IMR-90 (cell line): ENCODE results near the gene ALDH1A1. TPM values are rescaled to one million over a fixed set of nuclear protein-coding genes. Genes with fewer than 3 reads are reported as not detected.

ENCODE experiments used
- ATAC-seq: fragments of 200-7000 bp; cut with Tn5 transposase; 2 replicates; pipeline ENCODE4 v1.9.1; 2020; ENCODE audit warnings: low read depth, mild to moderate bottlenecking, moderate library complexity
- BruUV-seq: library from RNA; stranded (reverse); fragments of 400-500 nt; replicated peaks from 2 replicates; lab custom pipeline; 2021; lab: Mats Ljungman, UMichigan
- CTCF ChIA-PET: fragments of 300-600 bp; formaldehyde crosslinking; extraction: SDS; loops from one replicate; lab custom pipeline; 2021; ENCODE audit warnings: antibody characterized with exemption; lab: Yijun Ruan, JAX
- POLR2A ChIA-PET: fragments of 300-600 bp; sonication (Branson Sonifier 250); formaldehyde crosslinking; loops from one replicate; lab custom pipeline; 2022; ENCODE audit warnings: antibody characterized with exemption; ENCODE audit not compliant: unreplicated experiment; lab: Charles Lee
- DNase-seq: peaks from one replicate; pipeline ENCODE4 v3.0.0; 2013
- H2AFZ ChIP-seq: replicated peaks from 2 replicates; pipeline ENCODE3; 2013; ENCODE audit warnings: low read length, mild to moderate bottlenecking; ENCODE audit not compliant: poor library complexity
- H2AK5ac ChIP-seq: 2 replicates; pipeline ENCODE4 v1.6.1; 2013; ENCODE audit warnings: low read depth, low read length, inconsistent platforms
- H2AK9ac ChIP-seq: replicated peaks from 2 replicates; pipeline ENCODE3; 2013; ENCODE audit warnings: mild to moderate bottlenecking, low read depth, low read length, moderate library complexity; ENCODE audit not compliant: poor library complexity
- H2BK120ac ChIP-seq: 2 replicates; pipeline ENCODE4 v1.6.1; 2013; ENCODE audit warnings: low read depth, low read length, inconsistent platforms
- H2BK15ac ChIP-seq: 3 replicates; pipeline ENCODE4 v1.6.1; 2013; ENCODE audit warnings: low read depth, low read length, inconsistent platforms
- H2BK20ac ChIP-seq: 2 replicates; pipeline ENCODE4 v1.6.1; 2013; ENCODE audit warnings: low read depth, mild to moderate bottlenecking, inconsistent platforms, low read length, moderate library complexity
- H2BK5ac ChIP-seq: 2 replicates; pipeline ENCODE4 v1.6.1; 2013; ENCODE audit warnings: mild to moderate bottlenecking, low read depth, low read length, inconsistent platforms; ENCODE audit not compliant: poor library complexity, severe bottlenecking
- H3K14ac ChIP-seq: replicated peaks from 2 replicates; pipeline ENCODE4 v1.6.1; 2013; ENCODE audit warnings: low read depth, low read length, inconsistent platforms
- H3K18ac ChIP-seq: 2 replicates; pipeline ENCODE4 v1.6.1; 2013; ENCODE audit warnings: low read depth, low read length, control low read depth
- H3K23ac ChIP-seq: 2 replicates; pipeline ENCODE4 v1.6.1; 2013; ENCODE audit warnings: low read depth, low read length, inconsistent platforms
- H3K27ac ChIP-seq: 2 replicates; pipeline ENCODE4 v1.5.1; 2013; ENCODE audit warnings: mild to moderate bottlenecking, control low read depth, low read length; ENCODE audit not compliant: insufficient read depth
- H3K27me3 ChIP-seq: 2 replicates; pipeline ENCODE4 v1.6.1; 2013; ENCODE audit warnings: low read length; ENCODE audit not compliant: control insufficient read depth, insufficient read depth
- H3K36me3 ChIP-seq: 2 replicates; pipeline ENCODE4 v1.6.1; 2013; ENCODE audit warnings: low read length, mixed read lengths; ENCODE audit not compliant: control insufficient read depth, insufficient read depth
- H3K4ac ChIP-seq: 2 replicates; pipeline ENCODE4 v1.6.1; 2013; ENCODE audit warnings: low read depth, low read length, inconsistent platforms
- H3K4me1 ChIP-seq: 2 replicates; pipeline ENCODE4 v1.6.1; 2013; ENCODE audit warnings: low read length, mixed read lengths; ENCODE audit not compliant: control insufficient read depth, insufficient read depth
- H3K4me2 ChIP-seq: 2 replicates; pipeline ENCODE4 v1.6.1; 2013; ENCODE audit warnings: low read depth, mild to moderate bottlenecking, control low read depth, low read length, moderate library complexity
- H3K4me3 ChIP-seq: 2 replicates; pipeline ENCODE4 v1.5.1; 2013; ENCODE audit warnings: low read depth, mild to moderate bottlenecking, control low read depth, low read length, moderate library complexity; ENCODE audit not compliant: insufficient read depth
- H3K56ac ChIP-seq: 2 replicates; pipeline ENCODE4 v1.6.1; 2013; ENCODE audit warnings: low read length, inconsistent platforms; ENCODE audit not compliant: insufficient read depth; ENCODE audit errors: extremely low read depth
- H3K79me1 ChIP-seq, 2 experiments: 2 replicates each; pipeline ENCODE4 v1.6.1; 2013; ENCODE audit warnings: low read length in 2 of 2, inconsistent platforms in 1 of 2, low read depth in 1 of 2
- H3K9ac ChIP-seq: 2 replicates; pipeline ENCODE4 v1.6.1; 2013; ENCODE audit warnings: low read depth, low read length, control low read depth
- H3K9me1 ChIP-seq: 2 replicates; pipeline ENCODE4 v1.6.1; 2013; ENCODE audit warnings: low read length, inconsistent platforms; ENCODE audit not compliant: insufficient read depth
- H3K9me3 ChIP-seq: 2 replicates; pipeline ENCODE4 v1.6.1; 2013; ENCODE audit warnings: low read length; ENCODE audit not compliant: control insufficient read depth, insufficient read depth
- H4K20me1 ChIP-seq: 2 replicates; pipeline ENCODE4 v1.6.1; 2013; ENCODE audit warnings: low read length, inconsistent platforms; ENCODE audit not compliant: insufficient read depth
- H4K5ac ChIP-seq: 2 replicates; pipeline ENCODE4 v1.6.1; 2013; ENCODE audit warnings: mild to moderate bottlenecking, low read depth, low read length, control low read depth
- H4K8ac ChIP-seq, 2 experiments: 2 replicates each; pipeline ENCODE4 v1.6.1; 2013; ENCODE audit warnings: low read depth in 2 of 2, low read length in 2 of 2, control low read depth in 1 of 2, inconsistent platforms in 1 of 2
- H4K91ac ChIP-seq: 2 replicates; pipeline ENCODE4 v1.6.1; 2013; ENCODE audit warnings: low read depth, low read length, inconsistent platforms; ENCODE audit not compliant: insufficient read depth
- BHLHE40 ChIP-seq: fragments of 150-350 bp; IDR thresholded peaks from 2 replicates; pipeline ENCODE4 v1.6.1; 2016; ENCODE audit warnings: mild to moderate bottlenecking, low read depth, low read length
- CHD1 ChIP-seq: IDR thresholded peaks from 2 replicates; pipeline ENCODE4 v1.6.1; 2012; ENCODE audit warnings: low read depth, low read length, improper control_type of control experiment
- FOS ChIP-seq: fragments of 150-350 bp; IDR thresholded peaks from 2 replicates; pipeline ENCODE4 v1.6.1; 2016; ENCODE audit warnings: low read depth, low read length
- RCOR1 ChIP-seq: IDR thresholded peaks from 2 replicates; pipeline ENCODE4 v1.6.1; 2012; ENCODE audit warnings: mild to moderate bottlenecking, low read length, improper control_type of control experiment; ENCODE audit not compliant: insufficient replicate concordance
- RFX5 ChIP-seq: IDR thresholded peaks from 2 replicates; pipeline ENCODE4 v1.8.0; 2012; ENCODE audit warnings: low read depth, mild to moderate bottlenecking, low read length, moderate library complexity
- WGBS, 2 experiments: methylation state at CpG; one replicate each; pipeline versions ENCODE4 v1.1.5 to v1.1.7; 2013; ENCODE audit warnings: missing lambda C conversion rate in 2 of 2; ENCODE audit not compliant: insufficient read length in 1 of 2; ENCODE audit errors: extremely low coverage in 2 of 2; 5-methylcytosine and 5-hydroxymethylcytosine counted together
- dilution Hi-C: fragments of 300-500 bp; cut with HindIII; formaldehyde crosslinking; loops from one replicate; pipeline ENCODE4 v1.14.3; 2018; ENCODE audit warnings: low sequenced_read_pairs; ENCODE audit not compliant: unreplicated experiment
- in situ Hi-C: fragments of 300-500 bp; cut with MboI; formaldehyde crosslinking; loops from 3 replicates; pipeline ENCODE4 v1.14.3; 2019; ENCODE audit warnings: low sequenced_read_pairs, inconsistent platforms, mixed read lengths
- intact Hi-C: fragments of 100-400 bp; cut with micrococcal nuclease; formaldehyde crosslinking; loops from 2 replicates; pipeline ENCODE4 v1.10.0; 2022
- polyA plus RNA-seq, 3 experiments: library from polyadenylated mRNA; depleted of rRNA; stranded (reverse); fragments of >200 nt; gene quantifications; 2 replicates each; pipeline ENCODE4 v1.2.3, GENCODE V29; 2012; ENCODE audit warnings: low replicate concordance in 1 of 3
- total RNA-seq: library from RNA; depleted of rRNA; stranded (reverse); fragments of >200 nt; gene quantifications from 2 replicates; pipeline ENCODE4 v1.2.3, GENCODE V29; 2012
- TF ChIP-seq, protein P1 (sequence below): fragments of 150-350 bp; IDR thresholded peaks from 2 replicates; pipeline ENCODE4 v1.6.1; 2016; ENCODE audit warnings: low read depth, mild to moderate bottlenecking, low read length, moderate library complexity, borderline replicate concordance

ALDH1A1 gene
- total and polyA plus RNA-seq, 2 of the 4 experiments (the other 2 are of a cell fraction) = not detected

DNA sequence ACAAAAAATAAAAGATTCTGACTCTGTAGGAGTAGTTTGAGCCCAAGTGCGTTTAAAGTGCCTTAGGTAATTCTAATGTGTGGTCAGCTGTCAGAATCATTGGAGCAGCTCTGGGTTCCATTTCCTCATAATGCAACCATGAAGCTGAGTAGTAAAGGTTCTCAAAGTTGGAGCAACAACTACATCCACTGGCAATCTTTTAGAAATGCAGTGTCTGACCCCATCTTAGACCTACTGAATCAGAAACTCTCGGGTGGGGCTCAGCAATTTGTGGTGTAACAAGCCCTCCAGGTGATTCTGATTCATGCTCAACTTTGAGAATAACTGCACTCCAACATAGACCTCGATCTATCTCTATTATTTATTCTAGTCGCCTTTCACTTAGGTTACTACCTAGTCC, 7.6 kb upstream of the ALDH1A1 start:
- Histone ChIP-seq H2BK120ac (no peak overlapping the region), H3K4me2 (no peak overlapping the region), H4K20me1 (no peaks in the 10 kb centered on the region), H4K91ac (no peak overlapping the region), H3K4me1 (no peaks in the 10 kb centered on the region), H2AK5ac (no peak overlapping the region), H3K9ac (no peak overlapping the region), H2BK5ac (no peak overlapping the region), H3K9me3 (no peaks in the 10 kb centered on the region), H3K36me3 (no peaks in the 10 kb centered on the region), H3K27me3 (no peaks in the 10 kb centered on the region), H2BK15ac (no peak overlapping the region), H3K4me3 (no peak overlapping the region), H3K27ac (no peak overlapping the region), H3K79me1 (no peaks in the 10 kb centered on the region), H3K23ac (no peak overlapping the region), H2AFZ (no peak overlapping the region), H3K9me1 (no peaks in the 10 kb centered on the region), H2BK20ac (no peak overlapping the region), H3K14ac (no peak overlapping the region), H4K8ac (no peak overlapping the region), H4K5ac (no peak overlapping the region), H2AK9ac (no peak overlapping the region), H3K18ac (no peak overlapping the region), H3K56ac (no peak overlapping the region), H3K4ac (no peak overlapping the region)
- POLR2A ChIA-PET = no interaction called here
- ATAC-seq (no peak), DNase-seq (no peak)
- in situ Hi-C loops (no loop called here), dilution Hi-C loops (no loop called here), intact Hi-C loops (no loop called here)
- TF ChIP-seq FOS (no peak), CHD1 (no peak), RFX5 (no peak), RCOR1 (no peak), BHLHE40 (no peak)
- TF ChIP-seq, protein P1, sequence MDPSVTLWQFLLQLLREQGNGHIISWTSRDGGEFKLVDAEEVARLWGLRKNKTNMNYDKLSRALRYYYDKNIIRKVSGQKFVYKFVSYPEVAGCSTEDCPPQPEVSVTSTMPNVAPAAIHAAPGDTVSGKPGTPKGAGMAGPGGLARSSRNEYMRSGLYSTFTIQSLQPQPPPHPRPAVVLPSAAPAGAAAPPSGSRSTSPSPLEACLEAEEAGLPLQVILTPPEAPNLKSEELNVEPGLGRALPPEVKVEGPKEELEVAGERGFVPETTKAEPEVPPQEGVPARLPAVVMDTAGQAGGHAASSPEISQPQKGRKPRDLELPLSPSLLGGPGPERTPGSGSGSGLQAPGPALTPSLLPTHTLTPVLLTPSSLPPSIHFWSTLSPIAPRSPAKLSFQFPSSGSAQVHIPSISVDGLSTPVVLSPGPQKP = no peak
- no TSS peak for BruUV-seq
- WGBS, 2 experiments = 58% methylated on average over 2 of the region's 4 CpGs; no CpG with 5 or more reads in 1 of the 2 experiments
- CTCF ChIA-PET = no interaction called here
